ENCODE results near the gene NFATC2IP. TPM values are rescaled to one million over a fixed set of nuclear protein-coding genes. Genes with fewer than 3 reads are reported as not detected.
A peak's percentile ranks its signal among the peaks of the same experiment; 100 is the strongest.
"Not testable (repeated sequence)": the region's sequence is repeated elsewhere in the genome, so short reads cannot be mapped to it uniquely, and the experiment has no call there.

NFATC2IP gene
- total RNA-seq, 2 experiments from 2014 or later = 55.5 to 58.9 TPM

DNA sequence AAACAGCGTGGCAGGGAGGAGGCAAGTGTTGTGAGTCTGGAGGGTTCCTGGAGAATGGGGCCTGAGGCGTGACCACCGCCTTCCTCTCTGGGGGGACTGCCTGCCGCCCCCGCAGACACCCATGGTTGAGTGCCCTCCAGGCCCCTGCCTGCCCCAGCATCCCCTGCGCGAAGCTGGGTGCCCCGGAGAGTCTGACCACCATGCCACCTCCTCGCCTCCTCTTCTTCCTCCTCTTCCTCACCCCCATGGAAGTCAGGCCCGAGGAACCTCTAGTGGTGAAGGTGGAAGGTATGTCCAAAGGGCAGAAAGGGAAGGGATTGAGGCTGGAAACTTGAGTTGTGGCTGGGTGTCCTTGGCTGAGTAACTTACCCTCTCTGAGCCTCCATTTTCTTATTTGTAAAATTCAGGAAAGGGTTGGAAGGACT, 18.9 kb upstream of the NFATC2IP start, which contains the start of gene CD19:
Gene CD19 (plus strand): TSS at position 171 of the 425 bp plus-strand sequence. CDS start 30 bp downstream, at position 201.
- H3K36me3 Mint-ChIP-seq (ENCODE audit: low read depth) = no peaks in the 10 kb centered on the region
- no peak within 1 kb of the TSS for H3K4me3 Mint-ChIP-seq
- intact Hi-C loops (cut with micrococcal nuclease) = no loop called here
- H3K9me3 Mint-ChIP-seq = no peaks in the 10 kb centered on the region
- peak within 1 kb of the TSS; percentile 37 for H3K27ac Mint-ChIP-seq
- DNase-seq = no peak
- H3K4me1 Mint-ChIP-seq (ENCODE audit: low read depth) = peaks cover 25% of the 10 kb centered on the region
- H3K27me3 Mint-ChIP-seq (ENCODE audit: low read depth) = no peaks in the 10 kb centered on the region
- CTCF ChIA-PET = interaction anchor here (2.3 kb wide), 1 partner anchor 13 kb away, joined by 18 read pairs; no protein-coding TSS in a partner anchor

DNA sequence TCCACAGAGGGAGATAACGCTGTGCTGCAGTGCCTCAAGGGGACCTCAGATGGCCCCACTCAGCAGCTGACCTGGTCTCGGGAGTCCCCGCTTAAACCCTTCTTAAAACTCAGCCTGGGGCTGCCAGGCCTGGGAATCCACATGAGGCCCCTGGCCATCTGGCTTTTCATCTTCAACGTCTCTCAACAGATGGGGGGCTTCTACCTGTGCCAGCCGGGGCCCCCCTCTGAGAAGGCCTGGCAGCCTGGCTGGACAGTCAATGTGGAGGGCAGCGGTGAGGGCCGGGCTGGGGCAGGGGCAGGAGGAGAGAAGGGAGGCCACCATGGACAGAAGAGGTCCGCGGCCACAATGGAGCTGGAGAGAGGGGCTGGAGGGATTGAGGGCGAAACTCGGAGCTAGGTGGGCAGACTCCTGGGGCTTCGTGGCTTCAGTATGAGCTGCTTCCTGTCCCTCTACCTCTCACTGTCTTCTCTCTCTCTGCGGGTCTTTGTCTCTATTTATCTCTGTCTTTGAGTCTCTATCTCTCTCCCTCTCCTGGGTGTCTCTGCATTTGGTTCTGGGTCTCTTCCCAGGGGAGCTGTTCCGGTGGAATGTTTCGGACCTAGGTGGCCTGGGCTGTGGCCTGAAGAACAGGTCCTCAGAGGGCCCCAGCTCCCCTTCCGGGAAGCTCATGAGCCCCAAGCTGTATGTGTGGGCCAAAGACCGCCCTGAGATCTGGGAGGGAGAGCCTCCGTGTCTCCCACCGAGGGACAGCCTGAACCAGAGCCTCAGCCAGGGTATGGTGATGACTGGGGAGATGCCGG, 18.2 kb upstream of the NFATC2IP start:
- Mint-ChIP-seq H3K4me3 (no peak overlapping the region), H3K27ac (no peak overlapping the region), H3K27me3 (ENCODE audit: low read depth) (no peaks in the 10 kb centered on the region), H3K9me3 (no peaks in the 10 kb centered on the region), H3K4me1 (ENCODE audit: low read depth) (peaks cover 25% of the 10 kb centered on the region), H3K36me3 (ENCODE audit: low read depth) (no peaks in the 10 kb centered on the region)
- CTCF ChIA-PET = interaction anchor here (2.3 kb wide), 1 partner anchor 12 kb away, joined by 18 read pairs; no protein-coding TSS in a partner anchor
- intact Hi-C loops (cut with micrococcal nuclease) = no loop called here
- DNase-seq = no peak

DNA sequence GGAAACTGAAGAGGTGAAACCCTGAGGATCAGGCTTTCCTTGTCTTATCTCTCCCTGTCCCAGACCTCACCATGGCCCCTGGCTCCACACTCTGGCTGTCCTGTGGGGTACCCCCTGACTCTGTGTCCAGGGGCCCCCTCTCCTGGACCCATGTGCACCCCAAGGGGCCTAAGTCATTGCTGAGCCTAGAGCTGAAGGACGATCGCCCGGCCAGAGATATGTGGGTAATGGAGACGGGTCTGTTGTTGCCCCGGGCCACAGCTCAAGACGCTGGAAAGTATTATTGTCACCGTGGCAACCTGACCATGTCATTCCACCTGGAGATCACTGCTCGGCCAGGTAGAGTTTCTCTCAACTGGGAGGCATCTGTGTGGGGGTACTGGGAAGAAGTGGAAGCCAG, 17.6 kb upstream of the NFATC2IP start:
- CTCF ChIA-PET = interaction anchor here (2.3 kb wide), 1 partner anchor 11 kb away, joined by 18 read pairs; no protein-coding TSS in a partner anchor
- H3K36me3 Mint-ChIP-seq (ENCODE audit: low read depth) = no peaks in the 10 kb centered on the region
- no peak overlapping the region for H3K27ac Mint-ChIP-seq
- no peak for DNase-seq
- peaks cover 25% of the 10 kb centered on the region for H3K4me1 Mint-ChIP-seq (ENCODE audit: low read depth)
- intact Hi-C loops (cut with micrococcal nuclease) = no loop called here
- no peaks in the 10 kb centered on the region for H3K27me3 Mint-ChIP-seq (ENCODE audit: low read depth)
- H3K9me3 Mint-ChIP-seq = no peaks in the 10 kb centered on the region
- H3K4me3 Mint-ChIP-seq = no peak overlapping the region

DNA sequence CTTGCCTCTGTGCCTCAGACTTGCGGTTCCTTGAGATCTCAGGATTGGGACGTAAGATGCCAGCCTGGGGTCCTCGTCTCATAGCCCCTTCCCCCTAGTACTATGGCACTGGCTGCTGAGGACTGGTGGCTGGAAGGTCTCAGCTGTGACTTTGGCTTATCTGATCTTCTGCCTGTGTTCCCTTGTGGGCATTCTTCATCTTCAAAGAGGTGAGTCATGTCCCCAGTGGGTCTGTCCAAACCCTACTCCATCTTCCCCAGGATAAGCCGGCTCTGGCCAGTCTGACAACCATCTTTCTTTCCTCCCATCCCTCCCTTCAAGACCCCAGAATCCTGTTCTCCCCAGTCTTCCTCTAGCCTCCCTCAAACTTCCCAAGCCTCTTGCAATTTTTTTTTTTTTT, 15.4 kb upstream of the NFATC2IP start:
- Mint-ChIP-seq H3K4me3 (no peak overlapping the region), H3K4me1 (ENCODE audit: low read depth) (peaks cover 23% of the 10 kb centered on the region), H3K27ac (no peak overlapping the region), H3K27me3 (ENCODE audit: low read depth) (no peaks in the 10 kb centered on the region), H3K9me3 (no peaks in the 10 kb centered on the region), H3K36me3 (ENCODE audit: low read depth) (no peaks in the 10 kb centered on the region)
- CTCF ChIA-PET = no interaction called here
- no peak for DNase-seq
- intact Hi-C loops (cut with micrococcal nuclease) = no loop called here

DNA sequence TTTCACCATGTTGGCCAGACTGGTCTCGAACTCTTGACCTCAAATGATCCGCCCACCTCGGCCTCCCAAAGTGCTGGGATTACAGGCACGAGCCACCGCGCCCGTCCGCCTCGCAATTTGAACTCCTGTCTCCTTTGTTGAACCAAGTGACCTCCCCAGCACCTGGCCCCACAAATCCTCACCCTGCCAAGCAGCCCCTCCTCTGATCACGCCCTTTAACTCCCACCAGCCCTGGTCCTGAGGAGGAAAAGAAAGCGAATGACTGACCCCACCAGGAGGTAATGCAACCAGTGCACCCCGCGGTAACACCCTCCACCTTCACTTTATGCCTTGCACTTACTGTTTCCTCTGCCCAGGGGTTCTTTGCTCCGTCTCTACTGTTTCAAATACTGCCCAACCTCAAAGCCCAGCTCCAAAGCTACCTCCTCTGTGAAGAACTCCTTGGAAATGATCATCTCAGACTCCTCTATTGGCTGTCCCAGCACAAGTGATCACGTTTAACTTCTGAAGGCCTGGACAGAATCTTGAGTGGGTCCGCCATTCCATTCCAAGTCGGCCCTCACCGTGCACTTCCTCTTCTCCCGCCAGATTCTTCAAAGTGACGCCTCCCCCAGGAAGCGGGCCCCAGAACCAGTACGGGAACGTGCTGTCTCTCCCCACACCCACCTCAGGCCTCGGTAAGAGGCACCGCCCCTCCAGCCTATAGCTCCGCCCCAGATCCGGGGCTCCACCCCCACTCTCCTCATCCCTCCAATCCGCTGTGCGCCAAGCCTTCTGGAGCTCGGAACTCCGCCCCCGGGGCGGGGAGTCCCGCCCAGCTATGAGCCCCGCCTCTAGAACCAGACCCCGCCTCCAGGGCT, 14.6 kb upstream of the NFATC2IP start:
- Mint-ChIP-seq H3K4me3 (peak overlapping the region; percentile 66), H3K9me3 (no peaks in the 10 kb centered on the region), H3K27ac (peak overlapping the region; percentile 52), H3K27me3 (ENCODE audit: low read depth) (no peaks in the 10 kb centered on the region), H3K36me3 (ENCODE audit: low read depth) (no peaks in the 10 kb centered on the region), H3K4me1 (ENCODE audit: low read depth) (peaks cover 16% of the 10 kb centered on the region)
- DNase-seq = peak; percentile 85
- intact Hi-C loops (cut with micrococcal nuclease) = loop anchor here (1.0 kb wide), 1 partner anchor 11 kb away; the partner anchor contains the start of gene RABEP2
- CTCF ChIA-PET = interaction anchor here (1.3 kb wide), 1 partner anchor 9 kb away, joined by 10 read pairs; no protein-coding TSS in a partner anchor

DNA sequence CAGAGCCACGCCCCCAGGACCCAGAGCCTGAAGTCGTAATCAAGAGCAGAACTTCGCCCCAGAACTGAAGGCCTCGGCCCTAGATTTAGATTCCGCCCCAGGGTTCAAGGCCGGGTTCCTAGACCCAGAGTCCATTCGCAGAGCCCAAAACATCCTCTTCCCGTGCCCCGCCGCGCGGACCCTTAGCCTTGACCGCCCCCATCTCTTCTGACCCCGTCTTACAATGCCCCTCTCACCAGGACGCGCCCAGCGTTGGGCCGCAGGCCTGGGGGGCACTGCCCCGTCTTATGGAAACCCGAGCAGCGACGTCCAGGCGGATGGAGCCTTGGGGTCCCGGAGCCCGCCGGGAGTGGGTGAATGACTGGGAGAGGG, 14.0 kb upstream of the NFATC2IP start:
- intact Hi-C loops (cut with micrococcal nuclease) = loop anchor here (1.0 kb wide), 1 partner anchor 11 kb away; the partner anchor contains the start of gene RABEP2
- Mint-ChIP-seq H3K27me3 (ENCODE audit: low read depth) (no peaks in the 10 kb centered on the region), H3K9me3 (no peaks in the 10 kb centered on the region), H3K36me3 (ENCODE audit: low read depth) (no peaks in the 10 kb centered on the region), H3K4me1 (ENCODE audit: low read depth) (peaks cover 15% of the 10 kb centered on the region), H3K27ac (peak overlapping the region; percentile 52), H3K4me3 (peak overlapping the region; percentile 66)
- CTCF ChIA-PET = interaction anchor here (1.3 kb wide), 1 partner anchor 8 kb away, joined by 10 read pairs; no protein-coding TSS in a partner anchor
- DNase-seq = no peak

DNA sequence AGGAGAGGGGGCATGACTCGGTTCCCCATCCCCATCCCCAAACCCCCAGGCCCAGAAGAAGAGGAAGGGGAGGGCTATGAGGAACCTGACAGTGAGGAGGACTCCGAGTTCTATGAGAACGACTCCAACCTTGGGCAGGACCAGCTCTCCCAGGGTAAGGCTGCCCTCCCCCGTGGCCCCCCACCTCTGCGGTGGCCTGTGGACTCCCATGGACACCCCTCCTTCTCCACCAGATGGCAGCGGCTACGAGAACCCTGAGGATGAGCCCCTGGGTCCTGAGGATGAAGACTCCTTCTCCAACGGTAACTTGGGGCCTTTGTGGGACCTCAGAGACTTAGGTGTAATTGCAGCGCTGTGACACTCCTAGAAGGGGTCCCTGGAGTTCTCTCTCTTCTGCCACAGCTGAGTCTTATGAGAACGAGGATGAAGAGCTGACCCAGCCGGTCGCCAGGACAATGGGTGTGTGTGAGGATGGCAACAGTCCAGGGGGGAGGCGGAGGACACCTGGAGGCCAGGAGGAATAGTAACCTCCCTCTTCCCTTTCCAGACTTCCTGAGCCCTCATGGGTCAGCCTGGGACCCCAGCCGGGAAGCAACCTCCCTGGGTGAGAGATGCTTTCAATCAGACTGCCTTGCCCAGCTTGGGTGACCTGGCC, 13.4 kb upstream of the NFATC2IP start:
- Mint-ChIP-seq H3K4me3 (no peak overlapping the region), H3K9me3 (no peaks in the 10 kb centered on the region), H3K27ac (no peak overlapping the region), H3K36me3 (ENCODE audit: low read depth) (no peaks in the 10 kb centered on the region), H3K27me3 (ENCODE audit: low read depth) (no peaks in the 10 kb centered on the region), H3K4me1 (ENCODE audit: low read depth) (peaks cover 15% of the 10 kb centered on the region)
- no peak for DNase-seq
- CTCF ChIA-PET = interaction anchor here (0.9 to 1.3 kb wide), 2 partner anchors 10 to 115 kb away, joined by 3 read pairs; no protein-coding TSS in a partner anchor
- intact Hi-C loops (cut with micrococcal nuclease) = no loop called here

DNA sequence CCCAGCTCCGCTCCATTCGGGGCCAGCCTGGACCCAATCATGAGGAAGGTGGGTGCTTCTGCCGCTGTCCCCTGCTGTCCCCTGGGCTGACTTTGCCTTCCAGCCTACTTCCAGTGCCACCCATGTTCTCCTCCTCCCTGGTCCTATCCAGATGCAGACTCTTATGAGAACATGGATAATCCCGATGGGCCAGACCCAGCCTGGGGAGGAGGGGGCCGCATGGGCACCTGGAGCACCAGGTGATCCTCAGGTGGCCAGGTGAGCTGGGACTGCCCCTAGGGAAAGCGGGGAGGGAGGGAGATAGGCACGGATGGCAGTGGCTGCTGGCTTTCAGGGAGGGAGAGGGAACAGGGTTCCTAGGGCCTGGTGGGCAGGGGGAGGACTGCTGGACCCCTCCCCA, 12.0 kb upstream of the NFATC2IP start:
- no peak for DNase-seq
- Mint-ChIP-seq H3K9me3 (no peaks in the 10 kb centered on the region), H3K36me3 (ENCODE audit: low read depth) (no peaks in the 10 kb centered on the region), H3K27ac (no peak overlapping the region), H3K4me3 (no peak overlapping the region), H3K27me3 (ENCODE audit: low read depth) (no peaks in the 10 kb centered on the region), H3K4me1 (ENCODE audit: low read depth) (peaks cover 15% of the 10 kb centered on the region)
- intact Hi-C loops (cut with micrococcal nuclease) = no loop called here
- CTCF ChIA-PET = interaction anchor here (1.1 to 1.3 kb wide), 2 partner anchors 91 to 117 kb away, joined by 3 read pairs; no protein-coding TSS in a partner anchor

DNA sequence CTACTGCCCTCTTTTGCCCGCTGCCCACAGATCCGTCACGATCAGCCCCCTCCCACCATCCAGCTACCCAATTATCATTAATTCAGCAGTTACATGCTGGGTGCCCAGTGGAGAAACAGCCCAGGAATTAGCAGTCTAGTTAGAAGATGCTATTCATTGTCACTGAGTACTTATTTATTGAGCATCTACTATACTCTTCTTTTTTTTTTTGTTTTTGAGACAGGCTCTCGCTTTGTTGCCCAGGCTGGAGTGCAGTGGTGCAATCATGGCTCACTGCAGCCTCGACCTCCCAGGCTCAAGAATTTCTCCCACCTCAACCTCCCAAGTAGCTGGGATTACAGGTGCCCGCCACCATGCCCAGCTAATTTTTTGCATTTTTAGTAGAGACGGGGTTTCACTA, 10.9 kb upstream of the NFATC2IP start:
- DNase-seq; H3K27me3 Mint-ChIP-seq (ENCODE audit: low read depth); H3K4me3 Mint-ChIP-seq; H3K36me3 Mint-ChIP-seq (ENCODE audit: low read depth); H3K27ac Mint-ChIP-seq; H3K9me3 Mint-ChIP-seq; intact Hi-C loops (cut with micrococcal nuclease): not testable (repeated sequence)
- peaks cover 15% of the 10 kb centered on the region for H3K4me1 Mint-ChIP-seq (ENCODE audit: low read depth)
- CTCF ChIA-PET = interaction anchor here (0.7 to 1.1 kb wide), 2 partner anchors 82 to 92 kb away, joined by 3 read pairs; no protein-coding TSS in a partner anchor

DNA sequence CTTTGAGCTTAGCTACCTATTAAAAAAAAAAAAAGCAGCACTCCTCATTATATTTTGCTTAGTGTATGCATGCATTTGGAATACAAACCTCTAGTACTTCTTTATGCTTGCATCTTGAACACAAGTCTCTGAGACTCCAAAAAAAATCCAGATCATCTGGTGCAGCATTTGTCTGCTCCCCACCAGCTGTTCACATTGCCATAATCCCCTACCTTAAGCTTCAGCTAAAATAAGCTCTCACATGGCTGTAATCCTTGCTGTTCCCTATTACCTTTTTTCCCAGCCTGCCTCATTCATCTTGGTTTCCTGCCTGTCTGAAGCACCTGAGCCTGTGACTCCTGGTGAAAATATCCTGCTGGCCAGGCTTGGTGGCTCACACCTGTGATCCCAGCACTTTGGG, 7.5 kb upstream of the NFATC2IP start:
- CTCF ChIA-PET = interaction anchor here (0.8 to 3.1 kb wide), 4 partner anchors 11 to 96 kb away, joined by 3 to 26 read pairs (median 18); partner anchors contain the start of gene CD19
- H3K27ac Mint-ChIP-seq = no peak overlapping the region
- H3K27me3 Mint-ChIP-seq (ENCODE audit: low read depth) = no peaks in the 10 kb centered on the region
- H3K9me3 Mint-ChIP-seq = no peaks in the 10 kb centered on the region
- intact Hi-C loops (cut with micrococcal nuclease) = no loop called here
- DNase-seq = no peak
- no peaks in the 10 kb centered on the region for H3K36me3 Mint-ChIP-seq (ENCODE audit: low read depth)
- peaks cover 7% of the 10 kb centered on the region for H3K4me1 Mint-ChIP-seq (ENCODE audit: low read depth)
- no peak overlapping the region for H3K4me3 Mint-ChIP-seq

DNA sequence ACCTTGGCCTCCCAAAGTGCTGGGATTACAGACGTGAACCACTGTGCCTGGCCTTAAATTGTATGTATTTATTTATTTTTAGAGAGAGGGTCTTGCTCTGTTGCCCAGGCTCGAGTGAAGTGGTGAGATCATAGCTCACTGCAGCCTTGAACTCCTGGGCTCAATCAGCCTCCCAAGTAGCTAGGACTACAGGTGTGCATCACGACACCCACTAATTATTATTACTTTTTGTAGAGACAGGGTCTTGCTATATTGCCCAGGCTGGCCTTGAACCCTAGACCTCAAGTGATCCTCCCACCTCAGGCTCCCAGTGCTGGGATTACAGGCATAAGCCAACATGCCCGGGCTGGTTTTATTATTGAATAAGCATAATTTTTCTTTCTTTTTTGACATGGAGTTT, 4.1 kb upstream of the NFATC2IP start:
- Mint-ChIP-seq H3K36me3 (ENCODE audit: low read depth) (peaks cover 5% of the 10 kb centered on the region), H3K4me3 (no peak overlapping the region), H3K9me3 (no peaks in the 10 kb centered on the region), H3K27me3 (ENCODE audit: low read depth) (no peaks in the 10 kb centered on the region), H3K4me1 (ENCODE audit: low read depth) (peaks cover 15% of the 10 kb centered on the region), H3K27ac (no peak overlapping the region)
- CTCF ChIA-PET = interaction anchor here (0.5 to 3.1 kb wide), 4 partner anchors 9 to 98 kb away, joined by 3 to 17 read pairs (median 3); no protein-coding TSS in a partner anchor
- DNase-seq = no peak
- intact Hi-C loops (cut with micrococcal nuclease) = no loop called here
